Right ventricle myocardium inferior (tissue), 1 donor: ENCODE data around the gene LRRC56. TPM values are rescaled to one million over a fixed set of nuclear protein-coding genes. Genes with fewer than 3 reads are reported as not detected.

Experiments
- ATAC-seq: fragments of 200-7000 bp; cut with Tn5 transposase; one replicate; pipeline ENCODE4 v1.9.1; 2020; ENCODE audit warnings: mild to moderate bottlenecking, moderate library complexity
- DNase-seq: peaks from one replicate; pipeline ENCODE4 v3.0.0; 2021; ENCODE audit errors: missing footprints
- intact Hi-C: fragments of 100-400 bp; cut with DNase I; formaldehyde crosslinking; loops from one replicate; pipeline ENCODE4 v1.11.0; 2022
- long read RNA-seq: library from polyadenylated mRNA; unstranded; transcript quantifications from one replicate; pipeline ENCODE4 v2.0.0, GENCODE V29; 2021
- total RNA-seq: library from RNA; stranded (reverse); fragmentation: NEBNext Ultra II Directional; extraction: Animal tissue kit (Norgen Biotek cat#: 25700); gene quantifications from one replicate; pipeline ENCODE4 v1.2.1, GENCODE V29; 2021
- donor health status: DM: no; HTN: yes; CAD: no; lungs with severe emphysema.

The LRRC56 gene
- 0.16 TPM for total RNA-seq
- long read RNA-seq: 0 reads

DNA sequence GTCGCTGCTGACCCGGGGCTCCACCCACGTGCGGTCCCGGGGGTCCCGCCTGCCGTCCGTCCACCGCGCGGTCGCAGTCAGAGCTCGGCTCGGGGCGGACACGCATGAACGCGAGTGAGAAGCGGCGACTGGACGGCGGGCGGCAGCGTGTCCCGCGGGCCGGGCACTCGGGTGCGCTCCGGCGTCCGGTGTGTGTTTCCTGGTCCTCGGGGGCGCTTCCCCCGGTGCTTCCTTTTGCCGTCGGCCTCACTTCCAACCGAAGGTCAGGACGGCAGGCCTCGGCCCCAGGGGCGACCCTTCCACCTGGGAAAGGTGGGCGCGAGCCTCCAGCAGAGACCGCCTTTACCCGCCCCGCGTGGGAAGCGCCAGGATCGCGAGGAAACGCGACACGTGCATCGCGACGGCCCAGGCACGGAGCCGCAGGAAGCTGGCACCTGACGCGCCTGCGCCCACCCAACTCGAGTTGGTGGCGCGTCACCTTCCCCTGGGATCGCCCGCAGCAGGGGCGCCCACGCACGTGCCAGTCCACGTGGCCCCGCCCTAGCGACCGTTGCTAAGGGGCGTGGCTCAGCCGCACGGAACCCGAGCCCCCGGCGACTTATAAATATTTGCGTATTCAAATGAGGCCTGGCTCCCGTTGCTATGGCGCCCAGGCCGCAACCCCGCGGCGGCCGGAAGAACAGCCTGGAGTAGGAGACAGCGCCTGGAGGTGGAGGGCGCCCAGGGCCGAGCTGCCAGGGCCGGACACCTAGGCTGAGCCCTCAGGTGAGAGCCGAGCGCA is at the start of gene LRRC56:
TSS of gene LRRC56 (plus strand) at position 687 of the 781 bp plus-strand sequence. CDS start 3,158 bp downstream, outside the sequence.
- intact Hi-C loops: no loop called here
- peak; percentile 15 for ATAC-seq
- DNase-seq: peak; percentile 92

- no peak for ATAC-seq
- no peak for DNase-seq
- intact Hi-C loops: no loop called here
Observed at GRCh38 chr11:487571-488021, 49.7 kb upstream of the LRRC56 start.

- intact Hi-C loops: no loop called here
- DNase-seq (no peak), ATAC-seq (no peak)
Observed at GRCh38 chr11:488062-488461, 49.3 kb upstream of the LRRC56 start.

GRCh38 chr11:488579-488978 is 48.7 kb upstream of the LRRC56 start:
- intact Hi-C loops: no loop called here
- ATAC-seq: no peak
- no peak for DNase-seq

- no peak for DNase-seq
- intact Hi-C loops: no loop called here
Observed at GRCh38 chr11:488992-489391, 48.3 kb upstream of the LRRC56 start.

GRCh38 chr11:489610-490185 is 47.6 kb upstream of the LRRC56 start:
- ATAC-seq (no peak), DNase-seq (no peak)
- intact Hi-C loops: no loop called here

More at GRCh38 chr11:488992-489391, 48.3 kb upstream of the LRRC56 start:
- no peak for ATAC-seq

DNA sequence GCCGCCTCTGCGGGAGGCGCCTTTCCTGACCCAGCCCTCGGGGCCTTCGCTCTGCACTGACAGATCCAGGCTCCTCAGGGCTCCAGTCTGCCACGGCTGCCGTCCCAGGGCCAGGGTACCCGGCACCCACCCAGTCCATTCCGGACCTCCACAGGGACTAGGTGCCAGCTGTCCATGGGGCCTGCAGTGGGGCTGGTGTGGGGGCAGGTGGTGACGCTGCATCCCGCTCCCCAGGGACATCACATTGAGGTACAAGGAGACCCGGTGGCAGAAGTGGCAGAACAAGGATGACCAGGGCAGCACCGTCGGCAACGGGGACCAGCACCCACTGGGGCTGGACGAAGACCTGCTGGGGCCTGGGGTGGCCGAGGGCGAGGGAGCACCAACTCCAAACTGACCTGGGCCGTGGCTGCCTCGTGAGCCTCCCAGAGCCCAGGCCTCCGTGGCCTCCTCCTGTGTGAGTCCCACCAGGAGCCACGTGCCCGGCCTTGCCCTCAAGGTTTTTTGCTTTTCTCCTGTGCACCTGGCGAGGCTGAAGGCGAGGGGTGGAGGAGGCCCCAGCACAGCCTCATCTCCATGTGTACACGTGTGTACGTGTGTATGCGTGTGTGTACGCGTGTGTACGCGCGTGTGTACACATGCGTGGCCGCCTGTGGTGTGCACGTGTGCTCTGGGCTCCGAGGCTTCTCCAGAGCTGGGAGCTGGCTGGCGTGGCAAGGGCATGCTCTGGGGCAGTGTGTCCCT is 47.0 kb upstream of the LRRC56 start:
- ATAC-seq (no peak), DNase-seq (no peak)
- intact Hi-C loops: no loop called here

GRCh38 chr11:490930-491260 is 46.4 kb upstream of the LRRC56 start:
- no peak for ATAC-seq
- peak; percentile 27 for DNase-seq
- intact Hi-C loops: no loop called here

DNA sequence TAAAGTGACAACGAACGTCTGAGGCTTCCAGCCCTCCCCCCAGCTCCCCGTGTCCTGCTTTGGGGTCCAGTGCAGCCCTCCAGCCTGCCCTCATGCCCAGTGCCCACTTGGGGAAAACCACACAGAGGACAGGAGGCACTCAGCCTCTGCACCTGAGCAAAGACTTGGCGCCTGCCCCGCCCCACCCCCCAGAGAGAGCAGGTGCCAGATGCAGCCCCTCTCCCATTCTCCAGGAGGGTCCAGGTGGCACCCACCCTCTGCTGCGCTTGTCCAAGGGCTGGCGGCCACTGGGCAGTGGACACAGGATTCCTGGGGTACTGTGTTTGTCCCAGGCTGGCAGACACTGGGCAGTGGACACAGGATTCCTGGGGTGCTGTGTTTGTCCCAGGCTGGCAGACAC is 46.0 kb upstream of the LRRC56 start:
- no peak for ATAC-seq
- intact Hi-C loops: no loop called here
- no peak for DNase-seq

DNA sequence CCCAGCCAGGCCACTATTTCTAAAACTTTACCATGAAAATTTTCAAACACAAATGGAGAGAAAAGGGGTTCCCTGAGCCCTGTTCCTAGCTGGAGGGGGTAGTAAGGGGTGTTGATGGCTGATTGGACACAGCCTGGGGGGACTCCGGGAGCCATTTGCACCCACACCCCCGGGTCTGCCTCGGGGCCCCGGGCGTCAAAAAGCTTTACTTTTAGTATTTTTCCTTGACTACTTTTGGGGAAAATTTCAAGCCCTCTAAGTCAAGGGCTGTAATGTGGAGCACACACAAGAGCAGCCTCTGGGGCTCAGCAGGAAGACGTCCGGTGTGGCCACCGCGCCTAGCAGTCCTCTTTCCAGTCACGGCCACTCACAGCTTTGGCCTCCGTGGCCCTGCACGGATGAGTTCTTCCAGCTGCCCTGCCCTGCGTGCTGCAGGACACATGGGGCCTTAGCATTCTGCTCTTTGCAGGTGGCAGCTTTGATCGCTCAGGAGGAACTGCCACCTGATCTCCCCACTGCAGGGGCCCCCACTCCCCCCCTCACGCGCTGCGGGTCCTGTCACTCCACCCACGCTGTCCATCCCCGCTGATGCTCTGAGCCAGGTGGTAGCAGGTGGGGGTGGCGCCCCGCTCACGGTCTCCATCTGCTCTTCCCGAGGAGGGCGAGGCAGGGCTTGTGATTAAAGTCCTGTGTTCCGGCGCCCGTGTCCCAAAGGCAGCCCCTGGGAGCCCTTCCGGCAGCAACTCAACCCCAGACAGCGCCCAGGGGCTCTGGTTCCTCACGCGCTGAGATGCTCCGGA is 44.7 kb upstream of the LRRC56 start:
- ATAC-seq (no peak), DNase-seq (peak; percentile 47)
- intact Hi-C loops: no loop called here

GRCh38 chr11:494761-495536 is 42.4 kb upstream of the LRRC56 start:
- ATAC-seq: no peak
- intact Hi-C loops: loop anchor here (5.0 kb wide), 1 partner anchor 38 kb away; no protein-coding TSS in a partner anchor
- DNase-seq: peak; percentile 64

- ATAC-seq: no peak
- intact Hi-C loops: loop anchor here (5.0 kb wide), 1 partner anchor 38 kb away; no protein-coding TSS in a partner anchor
- DNase-seq: no peak
Observed at GRCh38 chr11:495537-495931, 41.8 kb upstream of the LRRC56 start.

DNA sequence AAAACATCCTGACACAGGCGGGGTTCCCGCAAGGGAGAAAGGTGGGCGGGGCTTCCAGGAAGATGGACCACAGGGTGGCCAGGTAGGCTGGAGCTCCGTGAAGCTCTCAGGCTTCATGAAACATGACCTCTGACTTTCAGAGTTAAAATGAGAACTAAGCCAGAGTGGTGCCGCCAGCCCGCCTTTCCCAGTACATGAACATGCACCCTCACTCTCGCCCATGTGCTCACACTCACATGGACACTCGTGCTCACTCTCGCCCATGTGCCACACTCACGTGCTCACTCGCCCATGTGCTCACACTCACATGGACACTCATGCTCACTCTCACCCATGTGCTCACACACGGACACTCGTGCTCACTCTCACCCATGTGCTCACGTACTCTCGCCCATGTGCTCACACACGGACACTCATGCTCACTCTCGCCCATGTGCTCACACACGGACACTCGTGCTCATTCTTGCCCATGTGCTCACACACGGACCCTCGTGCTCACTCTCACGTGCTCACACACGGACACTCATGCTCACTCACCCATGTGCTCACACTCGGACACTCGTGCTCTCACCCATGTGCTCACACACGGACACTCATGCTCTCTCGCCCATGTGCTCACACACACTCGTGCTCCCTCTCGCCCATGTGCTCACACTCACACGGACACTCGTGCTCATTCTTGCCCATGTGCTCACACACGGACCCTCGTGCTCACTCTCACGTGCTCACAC is 40.3 kb upstream of the LRRC56 start:
- DNase-seq (peak; percentile 55), ATAC-seq (no peak)
- intact Hi-C loops: loop anchor here (5.0 kb wide), 1 partner anchor 40 kb away; no protein-coding TSS in a partner anchor

DNA sequence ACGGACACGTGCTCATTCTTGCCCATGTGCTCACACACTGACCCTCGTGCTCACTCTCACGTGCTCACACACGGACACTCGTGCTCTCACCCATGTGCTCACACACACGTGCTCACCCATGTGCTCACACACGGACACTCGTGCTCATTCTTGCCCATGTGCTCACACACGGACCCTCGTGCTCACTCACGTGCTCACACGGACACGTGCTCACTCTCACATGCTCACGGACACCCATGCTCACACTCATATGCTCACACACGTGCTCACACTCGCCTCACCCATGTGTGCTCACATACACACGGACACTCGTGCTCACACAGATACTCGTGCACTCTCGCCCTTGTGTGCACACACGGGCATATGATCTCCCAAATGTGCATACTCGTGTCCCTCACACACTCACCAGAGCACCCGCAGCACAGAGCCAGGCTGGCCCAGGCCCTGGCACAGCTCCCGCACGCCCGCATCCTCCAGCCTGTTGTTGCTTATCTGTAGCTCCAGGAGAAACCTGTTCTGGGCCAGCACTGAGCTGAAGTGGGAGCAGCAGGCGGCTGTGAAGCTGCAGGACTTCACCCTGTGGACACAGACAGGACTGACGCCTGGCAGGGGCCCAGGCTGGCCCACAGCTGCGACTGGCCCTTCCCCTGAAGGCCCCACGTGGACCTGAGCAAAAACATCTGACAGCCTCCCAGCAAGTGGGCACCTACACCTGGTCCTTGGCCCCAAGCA is 39.6 kb upstream of the LRRC56 start:
- peak; percentile 58 for ATAC-seq
- intact Hi-C loops: loop anchor here (5.0 kb wide), 1 partner anchor 40 kb away; no protein-coding TSS in a partner anchor
- DNase-seq: peak; percentile 58

DNA sequence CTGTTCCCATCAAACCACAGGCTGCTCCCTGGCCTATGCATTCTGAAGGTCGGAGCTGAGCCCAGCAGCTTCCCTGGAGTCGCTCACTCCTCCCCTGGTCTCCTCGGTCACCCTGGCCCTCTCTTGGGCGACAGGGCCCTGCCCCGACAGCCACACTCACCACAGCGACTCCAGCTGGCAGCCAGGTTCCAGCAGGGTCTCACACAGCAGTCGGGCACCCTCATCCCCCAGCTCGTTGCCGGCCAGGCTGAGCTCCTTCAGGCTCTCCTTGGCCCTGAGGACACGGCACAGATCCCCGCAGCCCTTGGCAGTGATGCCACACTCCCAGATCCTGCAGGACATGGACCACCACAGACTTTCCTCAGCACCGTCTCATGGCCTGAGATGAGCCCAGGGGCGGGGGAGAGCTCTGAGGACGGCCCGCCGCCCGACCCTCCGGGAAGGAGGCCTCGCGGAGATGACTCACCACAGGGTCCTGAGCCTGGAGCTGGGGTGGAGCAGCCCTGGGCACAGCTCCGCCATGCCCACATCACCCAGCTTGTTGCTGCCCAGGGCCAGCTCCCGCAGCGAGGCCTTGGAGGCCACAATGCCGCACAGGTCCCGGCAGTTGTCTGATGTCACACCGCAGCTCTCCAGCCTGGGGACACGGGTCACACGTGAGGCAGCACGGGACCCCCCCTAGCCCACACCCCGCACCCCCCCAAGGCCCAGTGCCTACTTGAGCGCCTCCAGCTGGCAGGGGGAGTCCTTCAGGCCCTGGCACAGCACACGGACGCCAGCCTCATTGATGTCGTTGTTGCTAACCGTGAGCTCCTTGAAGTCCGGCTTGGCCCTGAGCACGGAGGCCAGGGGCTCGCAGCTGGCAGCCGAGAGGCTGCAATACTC is 38.8 kb upstream of the LRRC56 start:
- DNase-seq (peak; percentile 61), ATAC-seq (no peak)
- intact Hi-C loops: loop anchor here (5.0 kb wide), 1 partner anchor 41 kb away; no protein-coding TSS in a partner anchor
